Coronary artery (tissue), 2 donors: ENCODE data around the gene APPBP2.

ENCODE experiments used
- DNase-seq: peaks from one replicate; pipeline ENCODE4 v3.0.0-alpha.2; 2017; ENCODE audit warnings: low spot score
- H3K27ac ChIP-seq, 2 donors: fragments of 200-600 bp; sonication (generic); one replicate each; pipeline ENCODE4 v1.5.1; 2016 to 2019
- H3K4me3 ChIP-seq: fragments of 200-600 bp; sonication (generic); 2 replicates; pipeline ENCODE4 v1.5.1; 2016; ENCODE audit warnings: mild to moderate bottlenecking, moderate library complexity
- TF ChIP-seq, protein P1 (sequence below): fragments of 200-600 bp; sonication (generic); IDR thresholded peaks from one replicate; pipeline ENCODE4 v1.5.1; 2019; ENCODE audit warnings: antibody characterized with exemption

The APPBP2 gene

GRCh38 chr17:60393840-60394723, 132.0 kb downstream of the APPBP2 start:
- no peak for DNase-seq
- Histone ChIP-seq H3K27ac (no peak overlapping the region), H3K4me3 (no peak overlapping the region)
- TF ChIP-seq, protein P1, sequence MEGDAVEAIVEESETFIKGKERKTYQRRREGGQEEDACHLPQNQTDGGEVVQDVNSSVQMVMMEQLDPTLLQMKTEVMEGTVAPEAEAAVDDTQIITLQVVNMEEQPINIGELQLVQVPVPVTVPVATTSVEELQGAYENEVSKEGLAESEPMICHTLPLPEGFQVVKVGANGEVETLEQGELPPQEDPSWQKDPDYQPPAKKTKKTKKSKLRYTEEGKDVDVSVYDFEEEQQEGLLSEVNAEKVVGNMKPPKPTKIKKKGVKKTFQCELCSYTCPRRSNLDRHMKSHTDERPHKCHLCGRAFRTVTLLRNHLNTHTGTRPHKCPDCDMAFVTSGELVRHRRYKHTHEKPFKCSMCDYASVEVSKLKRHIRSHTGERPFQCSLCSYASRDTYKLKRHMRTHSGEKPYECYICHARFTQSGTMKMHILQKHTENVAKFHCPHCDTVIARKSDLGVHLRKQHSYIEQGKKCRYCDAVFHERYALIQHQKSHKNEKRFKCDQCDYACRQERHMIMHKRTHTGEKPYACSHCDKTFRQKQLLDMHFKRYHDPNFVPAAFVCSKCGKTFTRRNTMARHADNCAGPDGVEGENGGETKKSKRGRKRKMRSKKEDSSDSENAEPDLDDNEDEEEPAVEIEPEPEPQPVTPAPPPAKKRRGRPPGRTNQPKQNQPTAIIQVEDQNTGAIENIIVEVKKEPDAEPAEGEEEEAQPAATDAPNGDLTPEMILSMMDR: no peak
